DMS 273 treated with DMSO at 0.1 percent for 48 hours (cell line): ENCODE data around the gene CD6.

Experiments
- DNase-seq: peaks from one replicate; lab custom pipeline; 2025; lab: John Stamatoyannopoulos, UW

Gene CD6

GRCh38 chr11:60985991-60986915 is 14.8 kb downstream of the CD6 start:
- DNase-seq: no peak

DNA sequence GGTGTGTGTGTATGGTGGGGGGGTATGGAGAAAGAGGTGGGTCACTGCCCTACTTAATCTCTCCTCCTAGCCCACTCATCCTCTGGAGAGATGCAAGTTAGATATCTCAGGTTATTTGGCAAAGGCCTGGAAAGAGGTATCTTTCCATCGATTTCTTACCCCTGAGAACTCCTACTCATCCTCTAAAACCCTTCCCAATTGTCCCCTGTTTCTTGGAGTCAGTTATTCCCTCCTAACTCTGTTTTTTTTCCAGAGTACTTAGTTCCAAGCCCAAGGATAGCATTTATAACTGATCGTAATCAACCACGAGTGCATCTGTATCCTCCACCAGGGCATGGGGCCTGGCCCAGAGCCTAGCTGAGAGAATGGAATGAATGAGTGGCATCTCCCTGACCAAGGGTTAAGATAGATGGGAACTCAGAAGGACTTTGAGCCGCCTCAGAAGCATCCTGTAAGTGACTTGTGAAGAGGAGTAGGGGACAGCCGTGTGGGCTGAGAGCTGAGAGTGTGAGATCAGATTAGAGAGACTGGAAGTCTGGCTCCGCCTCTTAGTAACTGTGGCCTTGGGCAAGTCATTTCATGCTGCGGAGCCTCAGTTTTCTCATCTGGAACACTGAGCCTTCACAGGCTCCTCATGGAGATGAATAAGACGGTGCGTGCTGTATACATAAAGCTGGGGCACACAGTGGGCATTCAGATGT is 16.2 kb downstream of the CD6 start:
- DNase-seq: no peak

- no peak for DNase-seq
Measured at GRCh38 chr11:60988658-60989057, 17.2 kb downstream of the CD6 start.

DNA sequence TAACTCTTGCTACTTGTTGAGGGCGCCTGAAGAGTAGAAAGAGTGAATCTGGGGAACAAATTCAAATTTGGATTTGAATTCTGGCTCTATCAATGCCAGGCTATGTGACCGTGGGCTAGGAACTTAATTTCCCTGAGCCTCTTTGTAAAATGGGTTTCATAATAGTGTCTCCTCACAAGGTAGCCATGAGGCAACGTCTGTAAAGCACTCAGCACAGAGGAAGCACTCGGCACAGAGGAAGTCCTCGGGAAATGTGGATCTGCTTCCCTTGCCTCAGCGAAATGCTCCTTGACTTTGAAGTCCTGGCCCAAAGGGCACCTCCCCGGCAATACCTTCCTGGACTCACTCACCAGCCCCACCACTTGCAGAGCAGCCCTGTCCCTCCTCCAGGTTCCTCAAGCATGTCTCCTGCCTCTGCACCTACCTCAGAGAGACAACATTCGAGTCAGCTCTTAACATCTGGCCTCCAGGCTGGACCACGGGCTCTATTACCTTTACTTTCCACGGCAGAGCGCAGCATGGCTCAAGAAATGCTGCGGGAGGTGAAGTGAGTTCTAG is 17.7 kb downstream of the CD6 start:
- no peak for DNase-seq

GRCh38 chr11:60991457-60991856 is 20.0 kb downstream of the CD6 start:
- DNase-seq: no peak

DNA sequence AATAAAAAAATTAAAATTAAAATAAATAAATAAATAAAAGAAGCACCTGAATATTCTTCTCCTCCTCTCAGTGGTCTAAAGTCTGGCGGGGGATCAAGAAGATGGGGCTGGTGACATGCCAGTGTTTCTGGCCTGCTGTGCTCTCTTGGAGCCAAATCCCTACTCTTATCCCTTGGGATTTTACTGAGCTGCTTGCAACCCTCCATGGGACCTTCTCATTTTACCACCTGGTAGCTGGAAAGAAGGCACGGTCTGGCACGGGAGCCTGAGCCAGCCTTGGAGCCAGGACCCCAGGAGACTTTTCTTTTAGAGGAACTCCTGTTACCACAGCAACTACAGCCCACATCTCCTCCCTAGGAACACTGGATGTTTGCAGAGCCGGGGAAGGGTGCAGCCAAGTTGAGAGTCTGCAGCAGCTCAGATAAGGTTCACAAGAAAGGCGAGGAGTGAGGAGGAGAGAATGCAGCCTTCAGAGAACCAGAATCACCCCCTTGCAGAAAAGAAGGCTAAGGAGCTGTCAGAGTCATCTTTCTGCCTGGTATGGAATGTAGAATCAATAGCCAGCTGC is 21.4 kb downstream of the CD6 start:
- DNase-seq: peak; percentile 52

- DNase-seq: peak; percentile 24
Measured at GRCh38 chr11:60993615-60994014, 22.1 kb downstream of the CD6 start.

- DNase-seq: no peak
Measured at GRCh38 chr11:60994541-60995080, 23.1 kb downstream of the CD6 start.

- no peak for DNase-seq
Measured at GRCh38 chr11:60995798-60996197, 24.3 kb downstream of the CD6 start.

GRCh38 chr11:60996381-60997138 is 25.1 kb downstream of the CD6 start:
- DNase-seq: no peak

DNA sequence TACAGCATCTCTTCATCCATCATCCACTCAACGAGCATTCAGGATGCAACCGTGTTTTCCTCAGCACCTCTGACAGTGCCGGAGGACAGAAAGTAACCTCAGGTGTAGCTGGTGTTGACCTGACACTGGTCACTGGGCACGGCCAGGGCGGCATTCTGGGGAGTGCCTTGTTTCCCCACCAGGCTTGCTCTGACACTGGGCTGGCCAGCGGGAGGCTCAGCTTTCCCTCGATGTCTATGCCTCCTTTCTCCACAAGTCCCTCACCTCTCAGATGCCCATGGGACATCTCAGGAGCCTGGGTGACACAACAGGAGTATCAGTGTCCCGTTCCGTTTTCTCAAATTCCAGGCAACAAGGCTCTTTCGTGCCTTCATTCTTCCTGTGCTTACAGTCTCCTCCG is 28.9 kb downstream of the CD6 start:
- no peak for DNase-seq

DNA sequence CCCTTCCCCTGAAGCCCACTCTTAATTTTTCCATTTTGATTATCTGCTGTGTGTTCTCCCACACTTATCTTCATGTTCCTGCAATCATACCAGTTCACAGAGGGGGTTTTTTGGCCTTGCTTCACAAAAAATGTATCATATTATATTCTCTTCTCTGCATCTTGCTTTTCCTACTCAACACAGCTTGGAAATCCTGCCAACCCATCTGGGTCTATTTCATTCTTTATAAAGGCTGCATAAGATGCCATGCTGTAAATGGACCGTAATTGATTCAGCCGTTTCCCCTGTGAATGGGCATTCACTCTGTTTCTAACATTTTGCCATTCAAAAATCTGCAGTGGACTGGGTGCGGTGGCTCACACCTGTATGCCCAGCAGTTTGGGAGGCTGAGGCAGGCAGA is 30.5 kb downstream of the CD6 start:
- no peak for DNase-seq

DNA sequence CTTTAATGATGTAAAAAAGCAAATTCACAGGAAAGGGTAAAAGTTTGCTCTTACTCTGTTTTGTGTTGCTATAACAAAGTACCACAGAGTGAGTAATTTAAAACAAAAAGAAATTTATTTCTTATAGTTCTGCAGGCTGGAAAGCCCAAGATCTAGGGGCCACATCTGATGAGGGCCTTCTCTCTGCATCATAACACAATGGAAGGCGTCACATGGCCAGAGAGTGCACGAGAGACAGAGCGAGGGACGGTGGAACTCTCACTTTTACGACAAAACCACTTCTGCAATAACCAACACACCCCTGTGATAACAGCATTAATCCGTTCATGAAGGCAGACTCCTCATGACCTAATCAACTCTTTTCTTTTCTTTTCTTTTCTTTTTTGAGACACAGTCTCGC is 31.1 kb downstream of the CD6 start:
- DNase-seq: no peak

DNA sequence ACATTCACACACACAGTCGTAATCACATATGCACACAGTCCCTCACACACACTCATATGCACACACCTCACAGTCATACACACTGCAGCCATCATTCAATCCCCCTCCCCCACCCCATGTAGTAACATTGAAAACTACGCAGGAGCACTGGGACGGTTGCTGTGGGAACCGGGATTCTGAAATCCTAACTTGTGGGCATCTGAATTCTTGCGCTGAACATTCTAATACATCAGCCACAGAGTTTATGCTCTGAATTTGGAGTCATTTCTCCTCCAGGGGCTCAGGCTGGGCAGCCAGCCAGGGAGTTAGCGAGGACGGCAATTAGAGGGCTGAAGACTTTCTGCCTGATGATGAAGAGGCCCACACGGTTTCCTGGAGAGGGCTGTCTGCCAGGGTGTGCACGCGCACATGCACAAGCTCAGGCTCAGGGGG is 32.7 kb downstream of the CD6 start:
- DNase-seq: no peak

DNA sequence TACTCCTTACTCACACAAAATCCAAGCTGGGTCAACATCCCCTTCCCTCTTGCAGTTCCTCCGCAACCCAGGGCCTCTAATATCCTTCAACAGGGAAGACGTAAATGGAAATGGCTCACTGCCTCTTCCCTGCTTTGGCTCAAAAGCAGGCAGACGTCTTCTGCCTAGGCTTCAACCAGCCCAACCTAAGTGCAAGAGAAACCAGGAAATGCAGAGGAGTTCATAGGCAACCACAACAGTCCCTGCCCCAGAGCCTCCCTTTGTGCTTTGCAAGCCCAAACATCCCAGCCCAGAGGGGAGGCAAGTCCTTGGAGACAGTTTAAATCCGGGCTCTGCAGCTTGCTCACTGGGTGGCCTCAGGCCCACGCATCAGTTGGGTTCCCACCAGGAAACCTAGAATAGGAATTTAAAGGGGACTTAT is 33.3 kb downstream of the CD6 start:
- no peak for DNase-seq

DNA sequence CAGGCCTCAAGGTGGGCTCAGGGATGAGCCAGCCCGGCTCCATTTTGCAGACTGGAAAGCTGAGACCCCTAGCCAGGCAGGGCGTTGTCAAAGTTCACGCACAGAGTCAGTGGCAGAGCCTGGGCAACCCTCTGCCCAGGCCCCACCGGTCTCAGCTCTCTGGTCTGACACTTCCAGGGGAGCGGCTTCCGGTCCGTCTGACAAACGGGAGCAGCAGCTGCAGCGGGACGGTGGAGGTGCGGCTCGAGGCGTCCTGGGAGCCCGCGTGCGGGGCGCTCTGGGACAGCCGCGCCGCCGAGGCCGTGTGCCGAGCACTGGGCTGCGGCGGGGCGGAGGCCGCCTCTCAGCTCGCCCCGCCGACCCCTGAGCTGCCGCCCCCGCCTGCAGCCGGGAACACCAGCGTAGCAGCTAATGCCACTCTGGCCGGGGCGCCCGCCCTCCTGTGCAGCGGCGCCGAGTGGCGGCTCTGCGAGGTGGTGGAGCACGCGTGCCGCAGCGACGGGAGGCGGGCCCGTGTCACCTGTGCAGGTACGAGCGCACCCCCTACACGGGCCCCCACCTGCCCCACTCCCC is 36.0 kb downstream of the CD6 start:
- DNase-seq: no peak

GRCh38 chr11:61007956-61008896 is 36.7 kb downstream of the CD6 start:
- no peak for DNase-seq

DNA sequence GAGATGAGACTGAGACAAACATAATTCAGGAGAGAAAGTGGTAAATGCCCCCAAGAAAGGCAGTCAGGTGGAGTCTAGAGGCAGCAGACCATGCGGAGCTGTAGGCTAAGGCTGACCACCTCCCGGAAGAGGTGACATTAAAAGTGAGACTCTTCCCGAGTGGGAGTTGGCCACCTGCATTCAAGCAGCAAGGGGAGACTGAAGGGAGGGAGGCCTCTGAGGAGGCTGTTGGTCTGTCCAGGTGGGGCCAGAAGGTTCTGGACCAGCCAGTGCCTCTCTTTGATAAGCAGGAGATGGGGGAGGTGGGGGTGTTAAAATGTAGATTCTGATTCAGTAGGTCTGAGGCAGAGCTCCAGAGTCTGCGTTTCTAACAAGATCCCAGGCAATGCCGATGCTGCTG is 37.5 kb downstream of the CD6 start:
- DNase-seq: no peak

DNA sequence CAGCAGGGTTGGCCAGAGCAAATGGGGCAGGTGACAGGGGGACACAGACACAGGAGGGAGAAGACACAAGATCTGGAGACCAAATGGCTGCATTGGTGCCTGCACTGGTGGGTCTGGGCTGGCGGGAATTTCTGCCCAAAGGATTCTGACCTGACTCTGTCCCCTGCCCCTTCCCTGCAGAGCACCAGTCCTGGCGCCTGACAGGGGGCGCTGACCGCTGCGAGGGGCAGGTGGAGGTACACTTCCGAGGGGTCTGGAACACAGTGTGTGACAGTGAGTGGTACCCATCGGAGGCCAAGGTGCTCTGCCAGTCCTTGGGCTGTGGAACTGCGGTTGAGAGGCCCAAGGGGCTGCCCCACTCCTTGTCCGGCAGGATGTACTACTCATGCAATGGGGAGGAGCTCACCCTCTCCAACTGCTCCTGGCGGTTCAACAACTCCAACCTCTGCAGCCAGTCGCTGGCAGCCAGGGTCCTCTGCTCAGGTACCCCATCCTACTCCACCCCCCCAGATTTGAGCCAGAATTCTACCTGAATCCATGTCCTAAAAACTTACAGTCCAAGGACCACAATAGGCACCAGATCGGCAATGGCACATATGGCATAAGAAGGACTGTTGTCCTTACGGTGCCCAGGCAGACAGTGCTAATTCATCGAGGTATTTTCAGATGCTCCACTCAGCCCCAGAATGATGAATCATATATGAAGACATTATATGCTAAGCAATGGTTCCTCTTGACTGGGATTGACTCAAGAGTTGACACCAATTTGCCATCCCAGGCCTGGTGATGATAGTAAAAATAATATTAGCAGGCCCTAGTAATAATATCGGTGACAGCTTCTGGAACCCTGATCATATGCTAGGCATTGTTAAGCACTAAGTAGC is 38.2 kb downstream of the CD6 start:
- DNase-seq: no peak
